SHP77 (cell line): Measurements from ENCODE around the gene TFAP2A.

ENCODE experiments used
- DNase-seq, 2 experiments: peaks; one replicate each; lab custom pipeline; 2025; lab: John Stamatoyannopoulos, UW

The TFAP2A gene

DNA sequence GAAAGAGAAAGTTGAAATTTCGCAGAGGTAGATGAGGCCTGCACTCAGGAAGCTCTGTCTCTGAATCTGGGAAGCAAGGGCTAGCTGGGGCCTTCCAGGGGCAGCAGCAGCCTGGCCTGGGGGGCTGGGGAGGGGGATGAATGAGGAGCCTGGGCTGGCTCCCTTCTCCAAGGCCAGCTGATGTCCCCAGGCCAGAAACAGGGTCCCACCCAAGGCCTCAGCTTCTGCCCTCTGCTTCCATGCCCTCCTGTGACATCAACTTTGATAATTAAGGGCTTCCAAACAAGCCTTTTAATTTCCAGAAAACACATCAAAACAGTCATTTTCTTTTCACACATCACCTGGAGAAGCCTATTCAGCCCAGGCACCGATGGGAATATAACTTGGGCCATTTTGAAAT is 15.4 kb downstream of the TFAP2A start:
- DNase-seq = no peak

DNA sequence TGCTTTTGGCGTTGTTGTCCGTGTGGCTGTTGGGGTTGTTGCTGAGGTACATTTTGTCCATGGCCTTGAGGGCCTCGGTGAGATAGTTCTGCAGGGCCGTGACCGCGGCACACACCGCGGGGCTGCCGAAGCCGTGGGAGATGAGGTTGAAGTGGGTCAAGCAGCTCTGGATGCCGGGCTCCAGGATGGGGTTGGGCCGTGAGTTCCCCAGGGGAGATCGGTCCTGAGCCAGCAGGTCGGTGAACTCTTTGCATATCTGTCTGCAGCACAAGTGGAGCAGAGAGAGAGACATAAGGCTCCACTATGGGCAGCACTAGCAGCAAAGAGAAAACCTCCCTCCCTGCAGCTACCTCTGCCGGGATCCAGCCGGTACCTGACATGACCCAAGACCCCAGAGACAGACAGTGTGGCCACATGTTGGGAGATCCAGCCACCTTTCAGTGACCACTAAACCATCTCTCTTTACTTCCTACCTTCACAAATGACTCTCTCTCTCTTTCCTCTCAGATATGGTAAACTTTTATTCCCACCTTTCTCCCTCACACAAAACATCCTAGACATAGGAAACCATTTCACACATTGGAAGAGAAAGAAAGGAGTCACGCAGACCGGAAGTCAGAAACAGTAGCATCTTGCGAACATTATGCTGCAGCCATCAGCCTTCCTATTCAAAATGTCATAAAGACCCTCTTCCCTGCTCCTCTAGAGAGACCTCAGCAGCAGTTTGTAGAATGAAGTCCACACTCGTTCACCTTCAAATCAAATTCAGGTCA is 16.2 kb downstream of the TFAP2A start:
- DNase-seq = no peak

GRCh38 chr6:10397756-10398445 is 17.0 kb downstream of the TFAP2A start:
- DNase-seq = no peak

GRCh38 chr6:10396785-10397184 is 18.1 kb downstream of the TFAP2A start:
- no peak for DNase-seq

GRCh38 chr6:10395704-10396546 is 18.9 kb downstream of the TFAP2A start:
- DNase-seq = peak in 1 of 2 experiments; percentile 14

DNA sequence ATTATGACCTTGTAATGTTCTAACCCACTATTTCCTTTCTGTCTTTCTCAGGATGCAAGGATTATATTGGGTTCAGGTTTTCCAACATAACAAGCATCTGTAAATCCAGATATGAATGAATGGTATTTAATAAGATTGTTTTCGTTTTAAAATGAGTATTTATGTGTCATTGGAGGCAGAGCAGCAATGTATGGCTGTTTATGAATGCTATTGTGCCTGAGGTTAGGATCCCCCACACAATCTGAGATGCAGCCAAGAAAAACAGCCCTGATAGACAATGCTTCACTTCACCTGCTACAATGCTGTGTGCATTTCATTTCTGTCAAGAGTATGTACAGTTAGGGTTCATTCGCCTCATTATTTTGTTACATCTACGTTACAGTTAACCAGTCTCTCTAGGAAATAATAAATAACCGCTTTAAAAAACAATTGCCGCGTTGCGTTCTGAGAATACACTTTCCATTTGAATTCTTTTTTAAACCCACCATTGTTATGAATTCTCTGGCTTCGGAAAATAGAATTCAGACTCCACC is 19.6 kb downstream of the TFAP2A start:
- peak; percentile 21 to 30 for DNase-seq

GRCh38 chr6:10393544-10394225 is 21.2 kb downstream of the TFAP2A start:
- no peak for DNase-seq

GRCh38 chr6:10391799-10392198 is 23.1 kb downstream of the TFAP2A start:
- no peak for DNase-seq

GRCh38 chr6:10391299-10391630 is 23.6 kb downstream of the TFAP2A start:
- DNase-seq = no peak

DNA sequence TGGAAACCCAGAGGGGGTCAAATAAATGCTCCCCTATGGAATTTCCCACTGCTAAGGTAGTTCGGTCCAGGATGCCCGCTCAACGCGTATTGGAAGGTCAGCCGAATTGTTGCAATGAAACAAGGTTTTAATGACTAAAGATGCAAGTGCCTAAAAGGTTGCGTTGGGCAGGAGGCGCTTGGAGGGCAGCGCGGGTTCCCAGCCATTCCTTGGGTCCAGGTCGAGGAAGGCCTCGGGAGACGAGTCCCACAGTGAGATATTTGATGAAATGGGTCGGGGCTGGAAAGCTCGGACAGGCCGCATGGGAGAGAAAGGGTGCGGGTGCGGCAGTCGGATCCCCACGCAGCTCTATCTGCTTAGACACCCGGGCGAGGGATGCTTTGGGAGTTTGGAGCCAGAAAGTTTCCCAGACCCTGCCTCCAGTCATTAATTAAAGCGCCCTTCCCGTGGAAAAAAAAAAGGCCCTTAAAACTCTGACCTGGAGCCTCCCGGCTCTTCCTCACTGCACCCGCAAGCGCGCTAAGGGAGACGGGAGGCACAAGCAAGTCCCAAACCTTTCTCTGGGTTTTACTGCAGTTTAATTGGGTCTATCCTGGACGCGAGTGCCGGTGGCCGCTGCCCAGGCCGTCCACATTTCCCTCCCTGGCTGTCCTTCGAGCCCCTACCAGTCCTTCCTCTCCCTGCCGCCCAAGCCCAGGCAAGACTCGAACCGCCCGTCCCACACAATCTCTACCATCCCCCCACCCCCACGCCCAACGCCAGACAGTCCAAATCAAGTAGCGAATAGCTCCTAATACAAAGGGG is 24.2 kb downstream of the TFAP2A start:
- no peak for DNase-seq

GRCh38 chr6:10389739-10390494 is 25.0 kb downstream of the TFAP2A start:
- DNase-seq = no peak

- no peak for DNase-seq
These were observed 27.9 kb downstream of the TFAP2A start for GRCh38 chr6:10386756-10387654.

DNA sequence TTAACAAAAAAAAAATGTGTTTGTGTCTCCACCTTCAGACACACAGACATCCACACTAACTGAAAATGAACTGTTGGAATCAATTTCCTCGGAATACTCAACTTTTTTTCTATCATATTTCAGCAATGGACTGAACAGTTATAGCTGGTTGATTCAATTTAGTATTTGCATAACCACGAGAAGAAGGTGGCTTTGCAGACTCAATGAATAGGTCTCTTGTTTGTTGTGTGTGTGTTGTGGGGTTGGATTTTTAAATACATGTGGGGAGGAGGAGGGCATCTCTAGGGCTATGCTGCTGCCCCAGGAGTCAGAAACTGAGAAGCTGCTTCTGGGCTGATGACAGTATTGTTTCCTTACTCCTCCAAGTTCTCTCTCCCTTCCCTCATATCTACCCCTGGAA is 28.7 kb downstream of the TFAP2A start:
- DNase-seq = no peak

GRCh38 chr6:10385524-10386132 is 29.2 kb downstream of the TFAP2A start:
- no peak for DNase-seq

DNA sequence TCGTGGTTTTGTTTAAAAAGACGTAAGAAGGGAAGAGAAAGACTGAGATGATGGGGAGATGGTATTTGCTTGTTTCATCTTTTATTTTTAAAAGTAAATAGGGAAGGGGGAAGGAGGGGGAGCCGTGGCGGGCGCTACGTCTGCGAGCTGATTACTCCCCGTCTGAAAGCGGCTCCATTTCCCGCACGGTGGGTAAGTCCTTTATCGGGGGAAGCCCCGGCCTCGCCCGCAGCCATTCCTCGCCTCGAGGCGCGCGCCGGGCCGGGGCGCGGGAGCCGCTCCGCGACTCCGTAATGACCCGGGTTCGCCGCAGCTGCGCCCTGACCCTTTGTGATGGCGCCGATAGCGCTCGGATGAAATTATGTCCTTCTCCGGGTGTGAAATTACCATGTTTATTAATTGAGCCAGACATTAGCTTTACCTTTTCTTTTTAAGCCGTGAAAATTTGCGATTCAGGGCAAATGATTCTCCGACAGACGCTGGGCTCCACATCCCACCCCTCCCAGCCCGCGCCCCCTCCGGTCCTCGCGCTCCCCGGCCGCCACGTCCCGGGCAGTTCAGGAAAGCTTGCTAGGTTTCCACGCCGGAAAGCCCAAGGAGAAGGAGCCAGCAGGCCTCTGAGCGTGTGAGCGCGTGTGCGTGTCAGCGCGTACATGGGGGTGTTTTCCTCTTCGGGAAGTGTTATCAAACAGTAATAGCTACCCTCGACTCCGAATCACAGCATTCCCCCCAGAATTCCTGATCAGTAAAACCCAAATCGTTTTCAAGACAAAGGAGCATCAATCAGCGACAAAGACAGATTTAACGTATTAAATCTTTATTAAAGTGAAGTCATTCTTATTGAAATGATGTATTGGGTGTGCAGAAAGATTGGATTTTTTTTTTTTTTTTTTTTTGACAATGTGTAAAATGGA is 30.0 kb downstream of the TFAP2A start:
- no peak for DNase-seq

DNA sequence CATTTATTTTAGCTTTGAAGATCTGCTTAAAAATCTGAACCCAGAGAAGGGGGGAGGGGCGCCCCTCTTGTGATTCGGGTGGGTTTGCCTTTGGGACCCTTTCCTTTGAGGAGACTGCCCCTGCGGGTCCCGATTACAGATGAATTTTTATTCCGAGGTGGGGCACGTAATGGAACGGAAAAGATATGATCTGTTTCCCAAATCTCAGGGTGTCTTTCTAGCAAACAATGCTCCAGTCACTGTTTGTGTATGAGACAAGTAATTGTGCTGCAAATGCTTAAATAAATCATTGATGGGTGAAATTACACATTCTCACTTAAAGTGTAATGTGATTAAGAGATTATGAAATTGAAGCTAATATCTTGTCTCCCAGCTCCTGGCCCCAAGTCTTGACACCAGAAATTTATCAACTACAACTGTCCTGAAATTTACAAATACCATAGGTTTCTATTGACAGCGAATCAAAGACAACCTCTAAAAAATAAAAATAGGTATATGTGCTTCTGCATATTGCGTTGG is 30.7 kb downstream of the TFAP2A start:
- DNase-seq = no peak

GRCh38 chr6:10383331-10384090 is 31.4 kb downstream of the TFAP2A start:
- peak in 1 of 2 experiments; percentile 59 for DNase-seq
